NOMO-1 treated with dmso at 0.1 percent for 144 hours (cell line): ENCODE measurements around the gene MUS81.

Source experiments
- DNase-seq: peaks from one replicate; lab custom pipeline; 2025; ENCODE audit not compliant: unreplicated experiment; lab: John Stamatoyannopoulos, UW

MUS81 gene

DNA sequence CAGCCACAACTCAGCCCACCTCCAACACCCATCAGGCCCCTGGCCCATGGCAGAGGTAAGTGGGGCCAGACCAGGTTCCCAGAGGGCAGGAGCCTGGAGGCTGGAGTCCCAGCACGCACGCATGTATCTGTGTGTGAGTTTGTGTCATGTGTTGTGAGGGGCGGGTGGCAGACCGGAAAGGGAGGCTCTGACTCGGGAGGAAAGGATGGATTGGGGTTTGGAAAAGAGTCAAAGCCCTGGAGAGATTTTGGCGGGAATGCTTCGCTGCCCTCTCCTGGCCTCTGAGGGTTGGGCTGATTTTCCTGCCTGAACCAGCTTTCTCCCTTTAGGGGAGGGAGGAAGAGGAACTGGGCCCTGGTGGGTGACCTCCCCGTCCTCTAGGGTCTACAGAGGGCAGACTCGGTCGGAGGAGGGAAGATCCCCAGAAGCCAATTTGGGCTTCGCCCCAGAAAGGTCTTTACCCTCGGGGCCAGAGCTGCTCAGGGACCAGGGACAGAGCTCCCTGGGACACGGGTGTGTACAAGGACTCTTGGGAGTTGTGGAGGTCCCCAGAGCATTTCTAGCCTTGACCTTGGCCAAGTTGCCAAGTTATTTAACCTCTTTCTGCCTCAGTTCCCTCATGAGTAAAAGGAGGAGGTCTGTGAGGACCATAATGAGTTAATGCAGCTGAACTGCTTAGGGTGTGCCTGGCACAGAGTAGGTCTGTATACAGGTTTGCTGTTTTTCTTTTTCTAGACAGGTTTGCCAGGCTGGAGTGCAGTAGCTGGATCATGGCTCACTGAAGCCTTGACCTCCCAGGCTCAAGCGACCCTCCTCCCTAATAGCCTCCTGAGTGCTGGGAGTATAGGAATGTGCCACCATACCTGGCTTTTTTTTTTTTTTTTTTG is 51.7 kb downstream of the MUS81 start:
- no peak for DNase-seq

DNA sequence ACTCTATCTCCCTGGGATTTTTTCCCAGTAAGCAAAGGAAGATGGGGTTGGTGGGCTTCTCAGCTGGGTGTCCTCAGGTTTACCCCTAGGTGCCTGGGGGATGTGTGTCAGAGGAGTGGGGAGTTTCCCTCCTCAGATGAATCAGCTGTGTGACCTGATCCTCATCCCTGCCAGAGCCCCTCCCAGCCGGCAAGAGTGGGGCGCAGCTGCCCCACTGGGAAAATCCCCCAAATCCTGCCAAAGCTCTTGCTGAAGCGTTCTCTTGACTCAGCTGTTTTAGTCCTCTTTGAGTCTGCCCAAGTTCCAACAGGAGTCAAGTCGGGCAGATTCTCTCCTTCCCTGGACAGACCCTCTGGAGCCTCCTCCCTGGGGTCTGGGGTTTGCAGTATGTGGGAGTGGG is 52.6 kb downstream of the MUS81 start:
- no peak for DNase-seq

DNA sequence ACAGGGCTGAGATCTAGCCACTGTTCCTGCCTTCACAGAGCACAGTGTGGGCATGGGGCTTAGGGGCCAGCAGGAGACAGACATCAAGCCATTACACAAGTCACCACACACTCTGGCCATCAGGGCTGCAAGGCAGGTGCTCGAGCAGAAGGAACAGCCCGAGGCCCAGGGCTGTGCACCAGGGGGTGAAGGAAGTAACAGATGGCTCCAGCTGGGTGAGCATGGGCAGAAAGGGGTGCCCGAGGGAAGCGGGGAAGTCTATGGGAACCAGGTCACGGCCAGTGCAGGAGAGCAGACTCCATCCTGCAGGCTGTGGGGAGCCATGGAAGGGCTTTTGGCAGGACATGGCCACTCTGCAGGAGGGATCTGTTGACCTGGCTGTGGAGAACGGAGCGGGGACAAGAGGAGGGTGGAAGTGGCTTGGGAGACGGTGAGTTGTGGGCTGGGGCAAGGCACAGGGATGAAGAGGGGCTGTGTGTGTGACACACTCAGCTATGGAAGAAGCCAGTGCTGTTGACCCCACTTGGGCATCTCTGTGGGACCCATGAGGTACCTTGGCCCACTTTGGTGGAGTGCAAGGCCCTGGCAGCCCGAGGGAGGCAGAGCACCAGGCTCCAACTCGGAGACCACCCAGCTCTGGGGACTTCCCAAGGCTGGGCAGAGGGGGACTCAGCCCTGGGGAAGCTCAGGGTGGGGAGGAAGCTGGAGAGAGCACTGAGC is 55.0 kb downstream of the MUS81 start:
- no peak for DNase-seq

DNA sequence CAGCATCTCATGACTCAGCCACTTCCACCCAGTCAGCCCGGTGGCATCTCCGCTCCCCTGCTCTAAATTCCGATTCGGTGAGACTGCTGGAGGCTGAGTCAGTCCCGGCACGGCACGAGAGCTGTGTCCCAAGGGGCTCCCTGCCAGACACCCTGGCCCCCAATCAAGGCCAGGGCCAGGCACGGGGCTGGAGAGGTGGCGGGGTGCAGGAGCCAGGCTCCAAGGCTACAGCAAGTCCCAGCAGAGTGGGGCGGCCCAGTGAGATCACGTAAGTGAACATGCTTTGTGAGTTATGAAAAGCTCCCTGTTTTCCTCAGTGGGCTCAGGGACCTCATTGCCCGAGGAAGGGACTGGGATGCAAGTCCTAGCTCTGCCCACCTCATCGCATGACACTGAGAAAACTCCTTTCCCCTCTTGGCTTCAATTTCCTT is 55.6 kb downstream of the MUS81 start:
- no peak for DNase-seq
